GM18507 (cell line): ENCODE results near the gene SNX7.

Source experiments
- DNase-seq: peaks from one replicate; pipeline ENCODE4 v3.0.0; 2011; ENCODE audit warnings: low read depth; ENCODE audit not compliant: insufficient read length; ENCODE audit errors: extremely low spot score
- FAIRE-seq: peaks from 2 replicates; lab custom pipeline; 2011; peaks lifted over from hg19 to GRCh38; lab: Jason Lieb, UNC

The SNX7 gene

GRCh38 chr1:98661544-98662355, at the start of gene SNX7:
TSS of gene SNX7 (plus strand) at chr1:98661721. CDS start at chr1:98661732, 11 bp downstream.
- FAIRE-seq (no peak), DNase-seq (no peak)

- DNase-seq (no peak), FAIRE-seq (no peak)
These were observed 24.2 kb upstream of the SNX7 start for GRCh38 chr1:98637316-98637715.

- no peak for FAIRE-seq
- DNase-seq = no peak
These were observed 23.3 kb upstream of the SNX7 start for GRCh38 chr1:98638185-98638584.

- DNase-seq (no peak), FAIRE-seq (no peak)
These were observed 17.0 kb upstream of the SNX7 start for GRCh38 chr1:98644510-98644909.

GRCh38 chr1:98651116-98651632, 10.3 kb upstream of the SNX7 start:
- FAIRE-seq = no peak

GRCh38 chr1:98653123-98653522, 8.4 kb upstream of the SNX7 start:
- FAIRE-seq (no peak), DNase-seq (no peak)

More at GRCh38 chr1:98651116-98651632, 10.3 kb upstream of the SNX7 start:
- no peak for DNase-seq

GRCh38 chr1:98659879-98660278, 1.6 kb upstream of the SNX7 start:
- FAIRE-seq = no peak
- no peak for DNase-seq

GRCh38 chr1:98660940-98661543, 479 bp upstream of the SNX7 start:
- DNase-seq (no peak), FAIRE-seq (no peak)

GRCh38 chr1:98662356-98662670, 792 bp downstream of the SNX7 start:
- FAIRE-seq (no peak), DNase-seq (no peak)

- DNase-seq = no peak
- FAIRE-seq = no peak
These were observed 7.2 kb downstream of the SNX7 start for GRCh38 chr1:98668733-98669132.

GRCh38 chr1:98669355-98670296, 8.1 kb downstream of the SNX7 start:
- FAIRE-seq = no peak
- DNase-seq = no peak

- FAIRE-seq (no peak), DNase-seq (no peak)
These were observed 10.7 kb downstream of the SNX7 start for GRCh38 chr1:98672189-98672588.

- DNase-seq (no peak), FAIRE-seq (no peak)
These were observed 12.7 kb downstream of the SNX7 start for GRCh38 chr1:98674075-98674781.

GRCh38 chr1:98675282-98675681, 13.8 kb downstream of the SNX7 start:
- DNase-seq (no peak), FAIRE-seq (no peak)

GRCh38 chr1:98677288-98677687, 15.8 kb downstream of the SNX7 start:
- no peak for FAIRE-seq
- DNase-seq = no peak

- FAIRE-seq (no peak), DNase-seq (no peak)
These were observed 20.3 kb downstream of the SNX7 start for GRCh38 chr1:98681812-98682211.

GRCh38 chr1:98688110-98688739, 26.7 kb downstream of the SNX7 start:
- FAIRE-seq (no peak), DNase-seq (no peak)

GRCh38 chr1:98690576-98690975, 29.1 kb downstream of the SNX7 start:
- FAIRE-seq (no peak), DNase-seq (no peak)

- DNase-seq = no peak
- FAIRE-seq = no peak
These were observed 31.0 kb downstream of the SNX7 start for GRCh38 chr1:98692482-98692881.
